Peyer's patch (tissue), 4 donors: ENCODE results near the gene MTLN. TPM values are rescaled to one million over a fixed set of nuclear protein-coding genes. Genes with fewer than 3 reads are reported as not detected.
"Not testable (repeated sequence)": the region's sequence is repeated elsewhere in the genome, so short reads cannot be mapped to it uniquely, and the experiment has no call there.

Experiments
- DNase-seq, 3 donors: peaks; one replicate each; pipeline ENCODE4 v3.0.0-alpha.2; 2017 to 2019
- H3K27ac ChIP-seq, 4 donors: fragments of 200-600 bp; sonication (generic); one replicate each; pipeline ENCODE4 v1.5.1; 2016 to 2019
- H3K27me3 ChIP-seq, 2 donors: fragments of 200-600 bp; sonication (generic); one replicate each; pipeline ENCODE4 v1.5.1; 2019
- H3K36me3 ChIP-seq, 3 donors: fragments of 200-600 bp; sonication (generic); one replicate each; pipeline ENCODE4 v1.5.1; 2016 to 2019
- H3K4me1 ChIP-seq, 4 donors: fragments of 200-600 bp; sonication (generic); one replicate each; pipeline ENCODE4 v1.5.1; 2016 to 2019
- H3K4me3 ChIP-seq, 4 donors: fragments of 200-600 bp; sonication (generic); 1 replicate in 3 of 4; 2 replicates in 1 of 4; pipeline ENCODE4 v1.5.1; 2016 to 2019; ENCODE audit warnings: mild to moderate bottlenecking in 1 of 4
- H3K9me3 ChIP-seq, 4 donors: fragments of 200-600 bp; sonication (generic); one replicate each; pipeline ENCODE4 v1.5.1; 2016 to 2019; ENCODE audit warnings: mild to moderate bottlenecking in 1 of 4
- POLR2A ChIP-seq, 2 donors: fragments of 450-650 bp; IDR thresholded peaks; one replicate each; pipeline ENCODE4 v1.5.1; 2017; ENCODE audit warnings: antibody characterized with exemption in 2 of 2, mild to moderate bottlenecking in 2 of 2, moderate library complexity in 2 of 2
- total RNA-seq, 4 donors: library from RNA; depleted of rRNA; stranded (reverse); fragments of >200 nt; gene quantifications; one replicate each; pipeline ENCODE4 v1.1.0, GENCODE V29; 2016
- TF ChIP-seq, protein P1 (sequence below), 6 experiments: fragments of 450-650 bp in 4 of 6; fragments of 200-600 bp in 2 of 6; sonication (generic) in 1 of 6; IDR thresholded peaks; one replicate each; pipeline ENCODE4 v1.5.1; 2017 to 2019; ENCODE audit warnings: antibody characterized with exemption in 6 of 6, mild to moderate bottlenecking in 3 of 6, moderate library complexity in 1 of 6

The MTLN gene
- total RNA-seq, 4 donors from 2014 or later, result 33.0 to 153 (median 110) TPM

DNA sequence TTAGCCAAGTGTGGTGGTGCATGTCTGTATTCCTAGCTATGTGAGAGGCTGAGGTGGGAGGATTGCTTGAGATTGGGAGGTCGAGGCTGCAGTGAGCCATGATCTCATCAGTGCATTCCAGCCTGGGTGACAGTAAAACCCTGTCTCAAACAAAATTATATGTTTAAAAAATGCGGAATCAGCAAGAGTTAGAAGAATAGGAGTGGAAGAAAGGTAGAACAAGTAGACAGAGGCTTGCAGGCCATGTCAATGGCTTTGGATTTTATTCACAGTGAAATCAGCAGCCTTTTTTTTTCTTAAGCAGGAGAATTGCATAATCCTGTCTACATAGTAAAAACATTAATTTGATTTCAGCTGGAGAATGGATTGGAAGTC lies 7.8 kb upstream of the MTLN start:
- H3K27ac ChIP-seq, result no peak overlapping the region
- H3K9me3 ChIP-seq, result no peaks in the 10 kb centered on the region
- no peak for TF ChIP-seq POLR2A (IDR thresholded peaks at IDR 0.05)
- TF ChIP-seq, protein P1, sequence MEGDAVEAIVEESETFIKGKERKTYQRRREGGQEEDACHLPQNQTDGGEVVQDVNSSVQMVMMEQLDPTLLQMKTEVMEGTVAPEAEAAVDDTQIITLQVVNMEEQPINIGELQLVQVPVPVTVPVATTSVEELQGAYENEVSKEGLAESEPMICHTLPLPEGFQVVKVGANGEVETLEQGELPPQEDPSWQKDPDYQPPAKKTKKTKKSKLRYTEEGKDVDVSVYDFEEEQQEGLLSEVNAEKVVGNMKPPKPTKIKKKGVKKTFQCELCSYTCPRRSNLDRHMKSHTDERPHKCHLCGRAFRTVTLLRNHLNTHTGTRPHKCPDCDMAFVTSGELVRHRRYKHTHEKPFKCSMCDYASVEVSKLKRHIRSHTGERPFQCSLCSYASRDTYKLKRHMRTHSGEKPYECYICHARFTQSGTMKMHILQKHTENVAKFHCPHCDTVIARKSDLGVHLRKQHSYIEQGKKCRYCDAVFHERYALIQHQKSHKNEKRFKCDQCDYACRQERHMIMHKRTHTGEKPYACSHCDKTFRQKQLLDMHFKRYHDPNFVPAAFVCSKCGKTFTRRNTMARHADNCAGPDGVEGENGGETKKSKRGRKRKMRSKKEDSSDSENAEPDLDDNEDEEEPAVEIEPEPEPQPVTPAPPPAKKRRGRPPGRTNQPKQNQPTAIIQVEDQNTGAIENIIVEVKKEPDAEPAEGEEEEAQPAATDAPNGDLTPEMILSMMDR (IDR thresholded peaks at IDR 0.05), result no peak
- no peaks in the 10 kb centered on the region for H3K4me1 ChIP-seq
- no peaks in the 10 kb centered on the region for H3K36me3 ChIP-seq
- no peak overlapping the region for H3K4me3 ChIP-seq
- no peaks in the 10 kb centered on the region for H3K27me3 ChIP-seq
- no peak for DNase-seq

DNA sequence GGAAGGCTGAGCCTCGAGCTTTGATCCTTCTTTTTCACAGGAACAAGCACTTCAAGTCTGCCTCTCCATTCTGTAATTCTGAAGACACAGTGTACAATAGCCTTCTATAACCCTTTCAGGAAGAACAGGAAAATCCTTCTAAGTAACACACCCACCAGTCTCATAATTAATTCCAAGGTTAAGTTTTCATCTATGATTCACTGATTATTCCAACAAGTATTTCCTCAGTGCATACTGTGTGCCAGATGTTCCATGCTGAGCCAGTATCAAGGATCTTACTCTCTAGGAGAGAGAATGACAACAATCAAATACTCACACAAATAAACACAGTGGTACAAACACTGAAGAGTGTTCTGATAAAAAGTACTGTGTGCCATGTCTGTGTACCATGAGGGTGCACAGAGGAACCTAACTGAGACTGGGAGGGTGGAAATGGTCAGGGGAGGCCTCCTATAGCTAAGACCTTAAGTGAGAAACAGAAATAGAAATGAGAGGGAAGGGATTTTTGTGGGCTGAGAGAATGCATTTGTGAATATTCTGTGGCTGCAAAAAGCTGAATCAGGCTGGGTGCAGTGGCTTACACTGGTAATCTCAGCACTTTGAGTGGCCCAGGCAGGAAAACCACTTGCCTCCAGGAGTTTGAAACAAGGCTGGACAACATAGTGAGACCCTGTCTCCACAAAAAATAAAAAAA lies 7.3 kb upstream of the MTLN start:
- Histone ChIP-seq H3K27ac (peak overlapping the region in 1 of 4 donors; percentile 68), H3K9me3 (no peaks in the 10 kb centered on the region), H3K4me3 (no peak overlapping the region), H3K27me3 (no peaks in the 10 kb centered on the region), H3K4me1 (no peaks in the 10 kb centered on the region), H3K36me3 (no peaks in the 10 kb centered on the region)
- TF ChIP-seq, protein P1 (IDR thresholded peaks at IDR 0.05), result no peak
- no peak for TF ChIP-seq POLR2A (IDR thresholded peaks at IDR 0.05)
- no peak for DNase-seq

DNA sequence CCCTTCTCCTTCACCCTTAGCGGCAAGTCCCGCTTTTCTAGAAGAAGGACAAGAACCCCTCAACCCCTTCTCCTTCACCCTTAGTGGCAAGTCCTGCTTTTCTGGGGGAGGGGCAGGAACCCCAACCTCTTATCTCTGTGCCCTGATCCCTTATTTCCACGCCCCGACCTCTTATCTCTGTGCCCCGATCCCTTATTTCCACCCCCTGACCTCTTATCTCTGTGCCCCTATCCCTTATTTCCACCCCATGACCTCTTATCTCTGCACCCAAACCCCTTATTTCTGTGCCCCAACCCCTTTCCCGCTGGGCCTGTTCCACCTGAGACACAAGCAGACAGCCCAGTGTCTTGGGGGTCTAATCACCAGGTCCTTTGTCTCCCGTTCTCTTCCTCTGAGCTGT lies 6.5 kb upstream of the MTLN start:
- not testable (repeated sequence) for DNase-seq, H3K4me1 ChIP-seq, H3K36me3 ChIP-seq, H3K9me3 ChIP-seq, H3K27me3 ChIP-seq, H3K4me3 ChIP-seq
- H3K27ac ChIP-seq, result peak overlapping the region in 1 of 4 donors; percentile 68

DNA sequence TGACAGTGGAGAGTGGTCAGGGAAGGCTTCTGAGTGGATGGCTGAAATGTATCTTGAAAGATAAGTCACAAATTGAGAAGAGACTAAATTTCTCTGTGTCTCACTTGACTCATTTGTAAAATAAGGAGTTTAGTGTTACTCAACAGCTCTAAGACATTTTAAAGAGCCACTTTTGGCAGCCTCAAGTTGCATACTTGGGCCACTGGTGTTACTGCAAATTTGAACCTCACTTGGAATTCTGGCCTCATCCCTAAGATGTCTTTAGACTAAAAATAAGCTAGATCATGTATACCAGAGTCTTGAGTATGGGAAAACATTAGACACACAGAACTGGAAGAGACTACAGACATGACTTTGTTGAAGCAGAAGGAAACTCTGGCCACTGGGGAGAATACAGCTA lies 4.5 kb upstream of the MTLN start:
- no peaks in the 10 kb centered on the region for H3K36me3 ChIP-seq
- no peak for DNase-seq
- no peak overlapping the region for H3K27ac ChIP-seq
- TF ChIP-seq POLR2A (IDR thresholded peaks at IDR 0.05), result no peak
- TF ChIP-seq, protein P1 (IDR thresholded peaks at IDR 0.05), result no peak
- no peaks in the 10 kb centered on the region for H3K9me3 ChIP-seq
- no peaks in the 10 kb centered on the region for H3K27me3 ChIP-seq
- H3K4me1 ChIP-seq, result no peaks in the 10 kb centered on the region
- H3K4me3 ChIP-seq, result no peak overlapping the region

DNA sequence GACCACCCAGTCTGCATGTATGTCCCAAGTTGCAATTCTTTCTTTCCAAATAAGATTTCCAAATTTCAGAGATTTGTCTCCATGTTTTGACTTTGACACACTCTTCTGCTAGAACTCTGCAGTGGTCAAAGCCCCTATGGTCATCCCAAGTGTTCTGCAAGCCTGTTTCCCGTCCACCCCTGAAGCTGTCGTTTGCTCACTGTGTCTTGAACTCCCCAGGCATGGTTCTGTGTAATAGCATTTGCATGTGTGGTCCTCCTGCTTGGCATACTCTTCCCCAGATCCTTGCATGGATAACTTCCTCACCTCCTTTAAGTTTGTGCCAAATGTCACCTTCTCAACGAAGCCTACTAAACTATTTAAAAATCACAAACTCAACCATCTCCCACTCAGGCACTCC lies 3.9 kb upstream of the MTLN start:
- no peak for DNase-seq
- Histone ChIP-seq H3K9me3 (no peaks in the 10 kb centered on the region), H3K27ac (no peak overlapping the region), H3K4me3 (no peak overlapping the region), H3K36me3 (no peaks in the 10 kb centered on the region), H3K4me1 (peaks cover 0 to 5% (median 2%) of the 10 kb centered on the region in 4 donors), H3K27me3 (no peaks in the 10 kb centered on the region)
- no peak for TF ChIP-seq POLR2A (IDR thresholded peaks at IDR 0.05)
- TF ChIP-seq, protein P1 (IDR thresholded peaks at IDR 0.05), result no peak

DNA sequence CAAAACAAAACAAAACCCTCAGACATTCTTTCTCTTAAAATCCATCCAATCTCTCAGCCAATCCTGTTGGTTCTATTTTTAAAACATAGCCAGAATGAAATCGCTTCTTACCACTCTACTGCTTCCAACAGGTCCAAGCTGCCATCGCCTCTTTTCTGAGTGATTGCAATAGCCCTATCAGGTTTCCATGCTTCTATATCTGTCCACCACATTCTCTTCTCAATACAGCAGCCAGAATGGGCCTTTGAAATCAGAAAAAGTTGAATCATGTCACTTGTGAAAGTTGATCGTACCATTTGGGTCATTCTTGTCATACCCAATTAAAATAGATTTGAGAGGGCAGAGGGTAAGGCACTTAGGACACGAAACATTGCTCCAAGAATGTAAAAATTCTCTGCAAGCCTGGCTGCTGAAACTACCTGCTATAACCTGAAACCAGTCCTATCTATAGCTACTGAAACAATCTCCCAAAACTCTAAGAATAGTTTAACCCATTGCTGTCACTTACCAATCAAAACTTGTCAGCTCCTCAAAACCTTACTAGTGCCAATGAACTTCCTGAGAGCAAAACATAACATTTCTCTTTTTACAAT lies 3.3 kb upstream of the MTLN start:
- Histone ChIP-seq H3K4me1 (peaks cover 0 to 10% (median 2%) of the 10 kb centered on the region in 4 donors), H3K36me3 (peaks cover 0 to under 1% (median 0%) of the 10 kb centered on the region in 3 donors), H3K4me3 (no peak overlapping the region), H3K9me3 (no peaks in the 10 kb centered on the region), H3K27me3 (no peaks in the 10 kb centered on the region), H3K27ac (peak overlapping the region in 1 of 4 donors; percentile 27)
- TF ChIP-seq, protein P1 (IDR thresholded peaks at IDR 0.05), result no peak
- no peak for TF ChIP-seq POLR2A (IDR thresholded peaks at IDR 0.05)
- DNase-seq, result no peak
